GM20000 (cell line): ENCODE measurements around the gene GSK3A.

ENCODE experiments used
- DNase-seq: peaks from one replicate; pipeline ENCODE4 v3.0.0; 2012; ENCODE audit warnings: low spot score
- TF ChIP-seq, protein P1 (sequence below): IDR thresholded peaks from 2 replicates; pipeline ENCODE4 v1.5.1; 2012; ENCODE audit warnings: mild to moderate bottlenecking, control low read depth; ENCODE audit errors: extremely low read depth, missing control alignments

GSK3A gene

DNA sequence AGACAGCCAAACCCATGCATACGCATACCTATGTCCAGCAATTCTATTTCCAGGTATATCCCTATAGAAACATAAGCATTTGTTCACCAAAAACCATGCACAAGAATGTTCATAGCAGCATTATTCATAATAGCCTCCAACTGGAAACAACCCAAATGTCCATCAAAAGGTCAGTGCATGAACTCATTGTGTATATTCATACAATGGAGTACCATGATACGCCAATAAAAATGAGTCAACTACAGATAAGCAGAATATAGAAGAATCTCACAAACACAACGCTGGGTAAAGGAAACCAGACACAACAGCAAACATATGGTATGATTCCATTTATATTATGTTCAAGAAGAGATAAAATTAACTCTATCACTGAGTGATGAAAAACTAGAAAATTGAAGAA is 48.7 kb downstream of the GSK3A start:
- DNase-seq, result no peak
- TF ChIP-seq, protein P1, sequence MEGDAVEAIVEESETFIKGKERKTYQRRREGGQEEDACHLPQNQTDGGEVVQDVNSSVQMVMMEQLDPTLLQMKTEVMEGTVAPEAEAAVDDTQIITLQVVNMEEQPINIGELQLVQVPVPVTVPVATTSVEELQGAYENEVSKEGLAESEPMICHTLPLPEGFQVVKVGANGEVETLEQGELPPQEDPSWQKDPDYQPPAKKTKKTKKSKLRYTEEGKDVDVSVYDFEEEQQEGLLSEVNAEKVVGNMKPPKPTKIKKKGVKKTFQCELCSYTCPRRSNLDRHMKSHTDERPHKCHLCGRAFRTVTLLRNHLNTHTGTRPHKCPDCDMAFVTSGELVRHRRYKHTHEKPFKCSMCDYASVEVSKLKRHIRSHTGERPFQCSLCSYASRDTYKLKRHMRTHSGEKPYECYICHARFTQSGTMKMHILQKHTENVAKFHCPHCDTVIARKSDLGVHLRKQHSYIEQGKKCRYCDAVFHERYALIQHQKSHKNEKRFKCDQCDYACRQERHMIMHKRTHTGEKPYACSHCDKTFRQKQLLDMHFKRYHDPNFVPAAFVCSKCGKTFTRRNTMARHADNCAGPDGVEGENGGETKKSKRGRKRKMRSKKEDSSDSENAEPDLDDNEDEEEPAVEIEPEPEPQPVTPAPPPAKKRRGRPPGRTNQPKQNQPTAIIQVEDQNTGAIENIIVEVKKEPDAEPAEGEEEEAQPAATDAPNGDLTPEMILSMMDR, result no peak

- no peak for DNase-seq
Measured at GRCh38 chr19:42193294-42193693, 49.1 kb downstream of the GSK3A start.

GRCh38 chr19:42191855-42192254 is 50.5 kb downstream of the GSK3A start:
- TF ChIP-seq, protein P1, result no peak
- no peak for DNase-seq

More at GRCh38 chr19:42193294-42193693, 49.1 kb downstream of the GSK3A start:
- TF ChIP-seq, protein P1, result no peak

GRCh38 chr19:42191330-42191729 is 51.1 kb downstream of the GSK3A start:
- TF ChIP-seq, protein P1, result no peak
- no peak for DNase-seq

- TF ChIP-seq, protein P1, result no peak
- DNase-seq, result no peak
Measured at GRCh38 chr19:42189133-42189532, 53.3 kb downstream of the GSK3A start.

GRCh38 chr19:42188665-42189064 is 53.7 kb downstream of the GSK3A start:
- DNase-seq, result no peak
- TF ChIP-seq, protein P1, result no peak

- DNase-seq, result no peak
Measured at GRCh38 chr19:42185277-42185676, 57.1 kb downstream of the GSK3A start.

More at GRCh38 chr19:42185277-42185676, 57.1 kb downstream of the GSK3A start:
- TF ChIP-seq, protein P1, result no peak
